ENCODE results near the gene CENPL. TPM values are rescaled to one million over a fixed set of nuclear protein-coding genes. Genes with fewer than 3 reads are reported as not detected.
"Not testable (repeated sequence)": the region's sequence is repeated elsewhere in the genome, so short reads cannot be mapped to it uniquely, and the experiment has no call there.

Gene CENPL, protein sequence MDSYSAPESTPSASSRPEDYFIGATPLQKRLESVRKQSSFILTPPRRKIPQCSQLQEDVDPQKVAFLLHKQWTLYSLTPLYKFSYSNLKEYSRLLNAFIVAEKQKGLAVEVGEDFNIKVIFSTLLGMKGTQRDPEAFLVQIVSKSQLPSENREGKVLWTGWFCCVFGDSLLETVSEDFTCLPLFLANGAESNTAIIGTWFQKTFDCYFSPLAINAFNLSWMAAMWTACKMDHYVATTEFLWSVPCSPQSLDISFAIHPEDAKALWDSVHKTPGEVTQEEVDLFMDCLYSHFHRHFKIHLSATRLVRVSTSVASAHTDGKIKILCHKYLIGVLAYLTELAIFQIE
- 12.6 TPM for total RNA-seq

DNA sequence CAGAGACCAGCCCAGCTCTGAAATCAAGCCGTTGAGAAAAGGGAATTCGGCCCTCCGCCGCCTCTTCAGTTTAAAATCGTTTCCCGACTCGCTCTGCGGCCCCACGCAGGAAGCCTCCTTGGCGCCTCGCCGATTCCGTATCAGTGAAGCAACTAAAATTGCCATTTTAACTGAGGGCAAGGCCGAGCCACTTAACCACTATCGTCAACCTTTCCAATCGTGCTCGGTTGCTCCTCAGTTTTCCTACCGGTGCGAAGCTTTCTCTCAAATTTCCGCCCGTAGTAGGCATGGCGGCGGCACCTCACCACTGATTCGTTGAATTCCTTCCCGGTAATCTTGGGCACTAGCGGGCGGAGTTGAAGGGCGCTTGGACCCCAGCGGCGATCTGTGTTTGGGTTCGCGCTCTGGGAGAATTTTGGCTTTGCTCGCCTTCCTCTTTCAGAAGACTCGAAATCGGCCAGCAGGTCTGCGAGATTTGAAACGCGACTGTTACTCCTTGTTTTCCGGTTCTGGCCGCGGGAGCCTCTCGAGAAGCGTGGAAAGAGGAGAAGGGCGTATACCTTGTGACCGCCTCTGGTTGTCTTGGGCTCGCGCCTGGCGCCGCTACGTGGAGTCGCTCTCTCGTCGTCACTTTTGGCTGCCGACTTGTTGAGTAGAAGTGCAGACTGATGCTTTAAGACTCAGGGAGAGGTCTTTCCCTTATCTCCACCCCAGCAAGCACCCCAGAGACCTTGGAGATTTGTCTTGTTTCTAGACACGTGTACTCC, at the start of gene CENPL, which contains the start of gene DARS2:
Gene CENPL (minus strand): TSS at position 569 of the 767 bp plus-strand sequence. CDS start 13,584 bp downstream, outside the sequence.
Gene DARS2 (plus strand): TSS at position 359 of the 767 bp plus-strand sequence. CDS start 557 bp downstream, outside the sequence.
- peak; percentile 99 for DNase-seq

DNA sequence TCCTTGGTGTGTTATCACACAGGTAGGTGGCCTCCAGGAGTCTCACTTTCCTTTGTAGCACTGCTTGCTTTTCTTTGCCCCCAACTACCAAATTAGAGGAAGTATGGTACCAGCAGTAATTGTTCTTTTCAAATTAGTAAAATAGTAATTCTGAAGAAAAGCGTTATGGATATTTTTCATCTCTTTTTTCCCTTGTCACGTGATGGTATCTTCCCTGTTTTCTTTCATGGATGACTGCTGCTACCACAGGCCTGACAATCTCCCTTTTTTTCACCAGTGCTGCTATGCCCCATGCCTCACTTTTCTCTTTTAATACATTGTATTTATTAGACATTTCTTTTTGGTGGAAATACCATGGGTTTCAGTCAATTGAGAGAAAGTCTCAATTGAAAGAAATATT, 46.8 kb upstream of the CENPL start:
- DNase-seq, result no peak

DNA sequence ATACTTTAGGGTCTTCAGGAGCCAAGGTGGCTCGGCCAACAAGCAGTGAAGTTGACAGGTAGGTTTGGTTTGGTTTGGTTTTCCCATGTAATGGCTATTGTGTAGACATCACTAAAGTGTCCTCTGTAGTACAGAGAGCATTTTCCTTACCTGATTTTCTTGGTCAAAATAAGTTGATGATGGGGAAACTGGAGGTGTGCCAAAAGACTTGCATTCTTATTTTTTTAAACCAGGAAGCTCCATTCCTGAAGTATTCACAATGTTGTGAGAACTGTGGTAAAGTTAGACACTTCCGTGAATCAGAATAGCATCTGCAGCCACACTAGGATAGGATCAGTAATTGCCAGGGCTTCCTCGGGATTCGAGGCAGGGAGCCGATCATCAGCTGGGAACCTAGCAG, 46.4 kb upstream of the CENPL start:
- no peak for DNase-seq

DNA sequence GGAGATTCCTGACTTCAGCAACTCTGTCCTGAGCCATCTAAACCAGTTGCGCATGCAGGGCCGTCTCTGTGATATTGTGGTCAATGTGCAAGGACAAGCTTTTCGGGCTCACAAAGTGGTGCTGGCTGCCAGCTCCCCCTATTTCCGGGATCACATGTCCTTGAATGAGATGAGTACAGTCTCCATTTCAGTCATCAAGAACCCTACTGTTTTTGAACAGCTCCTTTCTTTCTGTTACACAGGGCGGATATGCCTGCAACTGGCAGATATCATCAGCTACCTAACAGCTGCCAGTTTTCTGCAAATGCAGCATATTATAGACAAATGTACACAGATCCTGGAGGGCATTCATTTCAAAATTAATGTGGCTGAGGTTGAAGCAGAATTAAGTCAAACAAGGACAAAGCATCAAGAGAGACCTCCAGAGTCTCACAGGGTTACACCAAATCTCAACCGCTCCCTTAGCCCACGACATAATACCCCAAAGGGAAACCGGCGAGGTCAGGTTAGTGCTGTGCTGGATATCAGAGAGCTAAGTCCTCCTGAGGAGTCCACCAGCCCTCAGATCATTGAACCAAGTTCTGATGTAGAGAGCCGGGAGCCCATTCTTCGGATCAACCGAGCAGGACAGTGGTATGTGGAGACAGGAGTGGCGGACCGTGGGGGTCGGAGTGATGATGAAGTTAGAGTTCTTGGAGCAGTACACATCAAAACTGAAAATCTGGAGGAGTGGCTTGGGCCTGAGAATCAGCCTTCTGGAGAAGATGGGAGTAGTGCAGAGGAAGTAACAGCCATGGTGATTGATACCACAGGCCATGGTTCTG, 45.8 kb upstream of the CENPL start:
- no peak for DNase-seq

DNA sequence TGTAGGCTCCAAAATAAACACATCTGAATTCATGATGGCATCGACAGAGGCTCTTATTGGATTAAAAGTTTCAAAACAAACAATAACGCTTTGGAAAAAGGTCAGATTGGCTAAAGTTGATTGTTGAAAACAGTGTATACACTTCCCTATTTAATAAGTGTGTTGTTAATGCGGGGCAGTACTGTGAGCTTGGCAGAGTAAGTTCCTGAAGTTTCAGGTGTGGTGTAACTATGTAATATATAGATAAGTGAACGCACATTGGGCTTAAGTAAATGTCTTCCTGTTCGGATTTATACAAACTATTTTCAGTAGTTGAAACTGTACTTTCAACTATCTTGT, 44.3 kb upstream of the CENPL start:
- DNase-seq, result no peak

DNA sequence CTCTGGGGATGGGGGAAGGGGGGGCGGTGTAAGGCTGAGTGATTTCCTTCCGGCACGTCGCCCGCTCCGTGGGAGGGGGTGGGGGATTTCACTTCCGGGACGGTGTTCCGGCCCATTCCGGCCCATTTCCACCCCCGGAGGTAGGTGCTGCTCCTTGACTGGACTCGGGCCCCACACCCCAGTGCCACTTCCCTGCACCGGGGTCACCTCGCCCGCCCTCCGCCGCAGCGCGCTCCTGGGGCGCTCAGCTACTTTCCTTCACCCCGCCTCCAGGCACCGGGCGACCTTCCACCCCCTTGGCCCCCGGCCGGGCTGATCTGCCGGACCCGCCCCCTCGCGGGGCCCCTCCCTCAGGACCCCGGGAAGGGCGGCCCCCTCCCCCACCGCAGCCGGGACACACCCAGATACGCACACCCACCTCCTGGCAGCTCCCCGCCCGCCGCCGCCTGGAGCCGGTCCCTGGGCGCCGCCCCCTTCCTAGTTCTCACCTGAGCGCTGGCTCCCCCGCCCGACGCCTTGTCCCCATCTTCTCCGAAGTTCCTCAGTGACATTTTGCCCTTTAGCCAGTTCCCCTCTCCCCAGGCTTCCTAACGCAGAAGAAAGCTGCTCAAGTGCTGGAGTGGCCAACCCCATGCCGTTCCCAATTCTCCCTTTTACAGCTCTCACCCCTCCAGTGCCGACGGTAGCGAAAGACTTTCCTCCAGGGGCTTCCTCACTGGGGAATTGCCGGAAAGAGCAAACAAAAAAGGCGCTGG, 43.8 kb upstream of the CENPL start, which contains the start of gene ZBTB37:
Gene ZBTB37 (plus strand): TSS at position 115 of the 755 bp plus-strand sequence. CDS start 1,846 bp downstream, outside the sequence.
- peak; percentile 92 for DNase-seq

DNA sequence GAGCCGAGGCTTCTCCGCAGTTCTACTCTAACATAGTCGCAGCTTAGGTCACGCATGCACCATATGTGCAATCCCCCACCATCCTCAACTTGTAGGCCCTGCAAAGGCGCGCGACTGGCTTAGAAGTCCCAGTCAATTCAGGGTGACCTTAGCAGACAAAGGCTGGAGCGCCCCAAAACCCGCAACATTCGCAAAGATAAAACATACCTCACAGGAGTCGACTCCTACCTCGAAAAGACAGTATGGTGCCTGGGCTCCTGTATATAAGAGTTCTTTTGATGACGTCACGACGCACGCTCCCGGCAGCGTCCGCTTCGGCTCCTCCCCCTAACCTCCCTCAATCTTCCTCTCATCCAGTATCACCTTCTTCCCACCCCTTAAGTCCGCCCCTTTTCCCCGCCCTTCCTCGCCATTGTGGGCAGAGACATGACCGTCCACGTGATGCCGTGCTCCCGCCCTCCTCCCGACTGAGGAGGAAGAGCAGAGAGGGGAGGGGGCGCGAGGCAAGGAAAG, 43.1 kb upstream of the CENPL start, which contains the start of gene GAS5:
Gene GAS5 (minus strand): TSS at position 237 of the 513 bp plus-strand sequence.
- peak; percentile 100 for DNase-seq

DNA sequence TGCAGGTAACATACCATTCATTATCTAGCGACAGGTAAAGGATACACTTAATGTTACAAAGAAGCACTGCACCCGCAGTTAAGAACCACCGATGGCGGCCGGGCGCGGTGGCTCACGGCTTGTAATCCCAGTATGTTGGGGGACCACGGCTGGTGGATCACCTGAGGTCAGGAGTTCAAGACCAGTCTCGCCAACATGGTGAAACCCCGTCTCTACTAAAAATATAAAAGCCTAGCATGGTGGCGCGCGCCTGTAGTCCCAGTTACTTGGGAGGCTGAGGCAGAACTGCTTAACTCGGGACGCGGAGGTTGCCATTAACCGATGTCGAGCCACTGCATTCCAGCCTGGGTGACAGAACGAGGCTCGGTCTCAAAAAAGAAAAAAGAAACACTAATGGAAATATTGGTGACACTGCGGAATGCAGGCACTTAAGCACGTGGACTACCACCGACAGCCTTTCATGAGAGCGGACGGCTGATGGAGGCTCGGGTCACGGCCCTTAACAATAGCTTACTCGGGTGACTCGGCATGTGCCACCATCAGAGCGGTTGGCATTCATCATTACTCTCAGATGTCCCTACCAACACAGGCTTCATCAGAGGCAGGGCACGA, 42.6 kb upstream of the CENPL start:
- no peak for DNase-seq

DNA sequence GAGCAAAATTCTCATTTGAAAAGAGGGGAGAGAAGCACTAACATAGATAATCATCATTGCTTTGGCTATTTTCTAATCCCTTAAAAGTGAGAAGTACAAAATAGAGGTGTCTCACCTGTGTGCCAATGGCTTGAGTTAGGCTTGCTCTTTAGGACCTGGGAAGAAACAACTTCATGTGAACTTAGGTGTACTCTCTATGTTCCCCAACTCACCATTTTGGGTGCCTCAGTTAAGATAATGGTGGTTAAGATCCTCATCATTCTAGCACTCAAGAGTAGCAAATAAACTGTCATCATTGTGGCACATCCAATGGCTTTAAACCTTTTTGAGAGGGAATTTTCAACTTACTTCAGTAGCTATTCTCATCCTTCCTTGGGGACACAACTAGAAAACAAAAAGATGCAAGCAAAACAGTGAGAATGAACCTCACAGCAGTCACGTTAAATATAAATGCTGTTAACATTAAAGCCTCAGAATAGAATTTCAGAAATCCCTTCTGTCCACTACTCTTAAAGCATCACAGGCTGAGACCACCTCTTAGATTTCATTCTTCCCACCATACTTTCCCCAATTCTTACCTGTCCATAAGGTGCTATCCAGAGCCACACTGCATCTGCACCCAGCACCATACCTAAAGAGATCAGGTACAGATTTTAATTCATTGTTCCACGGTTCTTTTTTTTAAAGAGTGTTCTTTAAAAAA, 41.9 kb upstream of the CENPL start:
- DNase-seq, result no peak

DNA sequence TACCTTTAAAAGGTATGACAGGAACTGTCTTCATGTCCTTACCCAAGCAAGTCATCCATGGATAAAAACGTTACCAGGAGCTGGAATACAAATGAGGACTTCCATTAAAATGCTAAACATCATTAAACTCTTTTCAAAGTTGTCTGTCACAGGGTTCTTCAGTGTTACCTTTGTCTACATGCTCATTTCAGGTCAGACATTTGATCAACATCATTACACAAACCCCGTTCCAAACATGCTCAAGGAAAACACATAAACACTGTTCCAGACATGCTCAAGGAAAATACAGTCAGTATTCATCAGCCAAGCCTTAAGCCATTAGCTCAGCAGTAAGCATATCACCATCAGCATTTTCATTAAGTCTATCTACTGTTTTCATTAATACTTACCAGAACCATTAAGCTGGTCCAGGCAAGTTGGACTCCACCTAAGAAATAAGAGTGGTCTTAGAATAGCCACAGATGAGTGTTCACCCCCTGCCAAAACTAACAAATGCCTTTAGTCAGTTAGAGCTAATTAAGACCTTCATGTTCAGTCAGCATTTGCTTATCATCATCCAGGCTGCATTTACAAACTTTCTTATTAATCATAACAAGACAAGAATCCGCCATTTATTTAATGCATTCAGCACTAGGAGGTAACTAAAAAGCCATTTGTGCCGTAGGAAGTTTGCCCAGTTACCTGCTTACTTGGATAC, 40.9 kb upstream of the CENPL start:
- no peak for DNase-seq

DNA sequence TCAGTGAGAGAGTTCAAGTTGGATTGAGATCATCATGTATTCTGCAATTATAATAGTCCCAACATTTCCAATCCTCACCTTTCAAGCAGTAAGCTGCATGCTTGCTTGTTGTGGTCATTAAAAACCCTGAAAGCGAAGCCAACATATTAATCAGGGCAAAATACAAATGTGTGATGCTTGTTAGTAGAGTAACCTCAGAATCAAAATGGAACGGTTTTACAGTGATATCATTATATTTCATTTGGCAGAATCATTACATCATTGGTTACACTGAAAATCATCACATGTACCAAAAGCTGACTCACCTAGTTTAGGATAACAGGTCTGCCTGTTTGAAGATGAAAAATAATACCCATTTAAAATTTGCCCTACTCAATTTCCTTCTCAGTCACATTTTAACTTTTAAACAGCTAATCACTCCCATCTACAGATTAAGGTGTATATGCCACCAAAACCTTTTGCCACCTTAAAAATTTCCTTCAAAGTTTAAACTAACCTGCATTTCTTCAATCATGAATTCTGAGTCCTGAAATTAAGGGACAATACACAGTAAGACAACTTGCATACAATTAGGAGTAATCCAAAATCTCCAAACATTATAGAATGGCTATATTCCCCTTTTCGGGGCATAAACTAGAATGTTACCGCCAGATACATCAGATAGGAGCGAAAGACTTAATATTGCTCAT, 39.6 kb upstream of the CENPL start:
- DNase-seq, result no peak

DNA sequence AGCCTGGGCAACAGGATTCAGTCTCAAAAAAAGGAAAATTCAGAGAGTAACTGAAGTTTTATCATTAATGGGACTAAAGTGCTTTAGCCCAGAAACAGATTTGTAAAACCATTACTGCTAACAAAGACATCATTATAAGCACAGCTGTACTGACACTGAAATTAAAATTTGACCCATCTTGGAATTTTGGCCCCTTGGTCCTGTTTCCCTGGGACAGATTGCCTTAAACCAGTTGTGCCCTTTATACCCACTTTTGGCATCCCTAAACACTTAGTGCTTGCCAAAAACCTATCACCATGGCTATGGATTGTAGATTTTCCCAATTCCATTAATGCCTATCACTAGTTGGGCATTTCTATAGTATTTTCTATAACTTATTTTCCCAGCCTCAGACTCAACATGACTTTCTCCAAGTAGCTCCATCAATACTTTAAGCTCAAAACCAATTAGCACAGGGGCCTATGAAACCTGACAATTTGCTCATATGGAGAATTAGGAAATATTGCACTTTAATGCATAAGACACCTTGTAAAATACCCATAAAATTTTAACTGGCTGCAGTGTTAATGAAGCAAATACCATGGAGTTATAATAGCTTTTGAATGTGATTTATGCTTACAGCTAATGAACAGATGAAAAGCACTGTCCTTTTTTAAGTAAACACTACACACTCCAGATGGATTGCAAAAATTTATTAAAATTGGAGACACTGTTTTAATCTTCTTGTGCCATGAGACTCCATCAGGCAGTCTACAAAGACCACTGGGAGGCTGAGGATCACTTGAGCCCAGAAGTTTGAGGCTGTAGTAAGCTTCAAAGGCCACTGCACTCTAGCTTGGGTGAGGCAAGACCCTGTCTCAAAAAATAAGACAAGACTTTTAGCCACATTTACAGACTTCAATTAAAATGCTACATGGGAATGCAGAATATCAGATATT, 38.8 kb upstream of the CENPL start:
- DNase-seq, result no peak

DNA sequence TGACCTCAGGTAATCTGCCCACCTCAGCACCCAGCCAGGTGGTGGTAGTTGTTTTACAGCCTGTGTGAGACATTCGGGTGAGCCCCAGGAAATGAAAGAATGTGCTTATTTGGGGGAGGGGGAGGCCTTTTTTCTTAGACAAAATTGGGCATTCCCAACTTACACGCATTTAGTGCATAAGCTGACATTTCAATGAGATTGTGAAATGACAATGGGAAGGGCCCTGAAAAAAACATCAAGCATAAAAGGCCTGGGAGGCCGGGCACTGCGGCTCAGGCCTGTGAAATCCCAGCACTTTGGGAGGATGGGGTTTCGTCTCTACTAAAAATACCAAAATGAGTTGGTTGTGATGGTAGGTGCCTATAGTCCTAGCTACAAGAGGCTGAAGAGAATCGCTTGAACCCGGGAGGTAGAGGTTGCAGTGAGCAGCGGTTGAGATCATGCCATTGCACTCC, 38.1 kb upstream of the CENPL start:
- DNase-seq, result no peak

DNA sequence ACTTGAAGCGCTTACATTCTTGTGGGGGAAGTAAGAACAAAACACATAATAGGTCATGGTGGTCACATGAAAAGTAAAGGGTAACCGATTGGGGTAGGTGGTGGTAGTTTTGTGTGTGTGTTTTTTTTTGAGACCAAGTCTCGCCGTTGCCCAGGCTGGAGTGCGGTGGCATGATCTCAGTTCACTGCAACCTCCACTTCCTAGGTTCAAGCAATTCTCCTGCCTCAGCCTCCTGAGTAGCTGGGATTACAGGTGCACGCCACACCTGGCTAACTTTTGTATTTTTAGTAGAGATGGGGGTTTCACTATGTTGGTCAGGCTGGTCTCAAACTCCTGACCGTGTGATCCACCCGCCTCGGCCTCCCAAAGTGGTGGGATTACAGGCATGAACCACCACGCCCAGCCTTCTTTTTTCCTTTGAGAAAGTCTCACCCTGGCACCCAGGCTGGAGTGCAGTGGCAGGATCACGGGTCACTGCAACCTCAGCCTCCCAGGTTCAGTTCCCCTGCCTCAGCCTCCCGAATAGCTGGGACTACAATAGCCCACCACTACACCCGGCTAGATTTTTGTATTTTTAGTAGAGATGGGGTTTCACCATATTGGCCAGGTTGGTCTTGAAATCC, 37.6 kb upstream of the CENPL start:
- DNase-seq, result not testable (repeated sequence)

DNA sequence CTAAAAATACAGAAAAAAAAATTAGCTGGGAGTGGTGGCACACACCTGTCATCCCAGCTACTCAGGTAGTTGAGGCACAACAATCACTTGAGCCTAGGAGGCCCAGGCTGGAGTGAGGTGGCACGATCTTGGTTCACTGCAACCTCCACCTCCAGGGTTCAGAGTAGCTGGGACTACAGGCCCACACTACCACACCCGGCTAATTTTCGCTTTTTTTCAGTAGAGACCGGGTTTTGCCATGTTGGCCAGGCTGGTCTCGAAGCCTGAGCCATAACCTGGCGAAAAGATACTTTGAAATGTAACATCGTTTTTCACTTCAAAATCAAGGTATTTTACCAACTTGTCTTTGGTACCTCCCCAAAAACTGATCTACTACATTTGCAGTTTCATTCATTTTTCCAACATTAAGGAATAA, 37.1 kb upstream of the CENPL start:
- no peak for DNase-seq

DNA sequence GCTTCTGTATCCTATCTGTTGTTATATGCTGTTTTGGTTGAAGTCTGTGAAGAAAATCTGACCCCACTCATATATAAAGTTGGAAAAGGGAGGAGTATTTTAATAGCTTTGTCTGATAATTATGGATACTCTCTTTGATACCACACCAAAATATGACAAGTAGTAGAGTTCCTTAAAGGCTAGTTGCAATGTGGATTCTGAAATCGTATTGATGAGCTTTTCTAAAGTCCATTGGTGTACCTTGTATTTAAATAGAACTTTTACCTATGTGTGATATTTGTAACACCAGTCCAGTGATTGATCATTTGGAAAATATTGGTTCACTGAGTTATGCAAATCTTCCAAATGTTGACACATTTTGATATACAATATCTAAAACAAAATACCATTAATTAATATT, 35.4 kb upstream of the CENPL start:
- no peak for DNase-seq

DNA sequence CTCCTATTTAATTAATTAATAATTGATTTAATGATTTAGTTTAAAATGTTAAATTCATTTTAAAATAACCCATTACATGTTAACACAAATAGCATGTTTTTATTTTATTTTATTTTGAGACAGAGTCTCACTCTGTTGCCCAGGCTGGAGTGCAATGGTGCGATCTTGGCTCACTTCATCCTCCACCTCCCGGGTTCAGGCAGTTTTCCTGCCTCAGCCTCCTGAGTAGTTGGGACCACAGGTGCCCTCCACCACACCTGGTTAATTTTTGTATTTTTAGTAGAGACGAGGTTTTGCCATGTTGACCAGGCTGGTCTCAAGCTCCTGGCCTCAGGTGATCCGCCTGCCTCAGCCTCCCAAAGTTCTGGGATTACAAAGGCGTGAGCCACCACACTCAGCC, 34.9 kb upstream of the CENPL start:
- not testable (repeated sequence) for DNase-seq
